Peyer's patch (tissue), 4 donors: ENCODE results near the gene C3orf62.

Experiments
- CTCF ChIP-seq, 6 experiments: fragments of 450-650 bp in 4 of 6; fragments of 200-600 bp in 2 of 6; sonication (generic) in 1 of 6; IDR thresholded peaks; one replicate each; pipeline ENCODE4 v1.5.1; 2017 to 2019; ENCODE audit warnings: antibody characterized with exemption in 6 of 6, mild to moderate bottlenecking in 3 of 6, moderate library complexity in 1 of 6
- POLR2A ChIP-seq, 2 donors: fragments of 450-650 bp; IDR thresholded peaks; one replicate each; pipeline ENCODE4 v1.5.1; 2017; ENCODE audit warnings: antibody characterized with exemption in 2 of 2, mild to moderate bottlenecking in 2 of 2, moderate library complexity in 2 of 2

- TF ChIP-seq CTCF (IDR thresholded peaks at IDR 0.05), result no peak
- TF ChIP-seq POLR2A (IDR thresholded peaks at IDR 0.05), result no peak
Measured at GRCh38 chr3:49271047-49271446, 6.0 kb downstream of the C3orf62 start.
